Mesenchymal stem cell (in vitro differentiated cells and primary cell): ENCODE results near the gene DEPDC1. TPM values are rescaled to one million over a fixed set of nuclear protein-coding genes. Genes with fewer than 3 reads are reported as not detected.

ENCODE experiments used
- DNase-seq: peaks from one replicate; pipeline ENCODE4 v3.0.0-alpha.2; 2013
- H2AFZ ChIP-seq: one replicate; pipeline ENCODE4 v1.6.1; 2013; ENCODE audit warnings: low read depth, mild to moderate bottlenecking, control low read depth, inconsistent platforms, low read length, moderate library complexity
- H2AK5ac ChIP-seq: 2 replicates; pipeline ENCODE4 v1.6.1; 2013; ENCODE audit warnings: low read length, moderate library complexity, mild to moderate bottlenecking, inconsistent platforms; ENCODE audit not compliant: severe bottlenecking
- H2BK120ac ChIP-seq: one replicate; pipeline ENCODE4 v1.6.1; 2013; ENCODE audit warnings: low read depth, mild to moderate bottlenecking, inconsistent platforms, low read length, moderate library complexity
- H2BK12ac ChIP-seq, 2 experiments: one replicate each; pipeline ENCODE4 v1.6.1; 2013; ENCODE audit warnings: inconsistent platforms in 2 of 2, low read length in 2 of 2, mild to moderate bottlenecking in 2 of 2, moderate library complexity in 2 of 2, control low read depth in 1 of 2
- H2BK15ac ChIP-seq: one replicate; pipeline ENCODE4 v1.6.1; 2013; ENCODE audit warnings: mild to moderate bottlenecking, low read depth, inconsistent platforms; ENCODE audit not compliant: poor library complexity, severe bottlenecking
- H2BK5ac ChIP-seq: 2 replicates; pipeline ENCODE4 v1.6.1; 2013; ENCODE audit warnings: low read depth, mild to moderate bottlenecking, low read length, control low read depth, inconsistent platforms; ENCODE audit not compliant: poor library complexity, severe bottlenecking
- H3K14ac ChIP-seq, 2 experiments: one replicate each; pipeline ENCODE4 v1.6.1; 2013; ENCODE audit warnings: inconsistent platforms in 2 of 2, low read length in 2 of 2, control low read depth in 1 of 2, mild to moderate bottlenecking in 1 of 2, moderate library complexity in 1 of 2
- H3K18ac ChIP-seq, 2 experiments: one replicate each; pipeline ENCODE4 v1.6.1; 2013; ENCODE audit warnings: inconsistent platforms in 2 of 2, low read length in 2 of 2, control low read depth in 1 of 2, low read depth in 1 of 2, mild to moderate bottlenecking in 1 of 2
- H3K23ac ChIP-seq, 2 experiments: one replicate each; pipeline ENCODE4 v1.6.1; 2013; ENCODE audit warnings: inconsistent platforms in 2 of 2, low read length in 2 of 2, mild to moderate bottlenecking in 2 of 2, moderate library complexity in 2 of 2, control low read depth in 1 of 2
- H3K27ac ChIP-seq: 2 replicates; pipeline ENCODE4 v1.5.1; 2013; ENCODE audit warnings: mild to moderate bottlenecking, moderate library complexity, low read length, control low read depth, inconsistent platforms; ENCODE audit not compliant: poor library complexity, severe bottlenecking
- H3K27me3 ChIP-seq, 2 experiments: 2 replicates each; pipeline versions ENCODE4 v1.6.1 to v1.7.0; 2013; ENCODE audit warnings: low read length in 2 of 2, mild to moderate bottlenecking in 2 of 2, moderate library complexity in 2 of 2, control low read depth in 1 of 2, inconsistent platforms in 1 of 2; ENCODE audit not compliant: control insufficient read depth in 1 of 2, insufficient read depth in 1 of 2
- H3K36me3 ChIP-seq, 2 experiments: 2 replicates each; pipeline versions ENCODE4 v1.6.1 to v1.7.0; 2013; ENCODE audit warnings: low read length in 2 of 2, control low read depth in 1 of 2, inconsistent platforms in 1 of 2, low read depth in 1 of 2, mild to moderate bottlenecking in 1 of 2; ENCODE audit not compliant: insufficient read depth in 2 of 2, control insufficient read depth in 1 of 2
- H3K4ac ChIP-seq, 2 experiments: one replicate each; pipeline ENCODE4 v1.6.1; 2013; ENCODE audit warnings: inconsistent platforms in 2 of 2, low read length in 2 of 2, mild to moderate bottlenecking in 2 of 2, moderate library complexity in 2 of 2, control low read depth in 1 of 2, low read depth in 1 of 2
- H3K4me1 ChIP-seq: 2 replicates; pipeline ENCODE4 v1.6.1; 2013; ENCODE audit warnings: low read depth, low read length, control low read depth; ENCODE audit not compliant: control insufficient read depth, insufficient read depth
- H3K4me2 ChIP-seq: 2 replicates; pipeline ENCODE4 v1.6.1; 2013; ENCODE audit warnings: low read length, mild to moderate bottlenecking, inconsistent platforms; ENCODE audit not compliant: poor library complexity, severe bottlenecking
- H3K4me3 ChIP-seq, 2 experiments: 2 replicates each; pipeline versions ENCODE4 v1.5.1 to v1.7.0; 2013; ENCODE audit warnings: low read length in 2 of 2, mild to moderate bottlenecking in 2 of 2, control low read depth in 1 of 2, low read depth in 1 of 2; ENCODE audit not compliant: insufficient read depth in 1 of 2
- H3K79me1 ChIP-seq: replicated peaks from 2 replicates; pipeline ENCODE4 v1.6.1; 2013; ENCODE audit warnings: mild to moderate bottlenecking, control low read depth, low read length, inconsistent platforms; ENCODE audit not compliant: poor library complexity, severe bottlenecking
- H3K9ac ChIP-seq: 2 replicates; pipeline ENCODE4 v1.7.0; 2013; ENCODE audit warnings: mild to moderate bottlenecking, low read length, moderate library complexity
- H3K9me3 ChIP-seq: 2 replicates; pipeline ENCODE4 v1.7.0; 2013; ENCODE audit warnings: mild to moderate bottlenecking, low read length; ENCODE audit not compliant: control insufficient read depth
- H4K8ac ChIP-seq: one replicate; pipeline ENCODE4 v1.6.1; 2013; ENCODE audit warnings: inconsistent platforms, mild to moderate bottlenecking, low read length, moderate library complexity
- H4K91ac ChIP-seq: one replicate; pipeline ENCODE4 v1.6.1; 2013; ENCODE audit warnings: mild to moderate bottlenecking, low read length, inconsistent platforms
- WGBS: methylation state at CpG from one replicate; pipeline ENCODE4 v1.1.7; 2013; ENCODE audit warnings: mixed read lengths; 5-methylcytosine and 5-hydroxymethylcytosine counted together
- polyA plus RNA-seq, 2 experiments: library from polyadenylated mRNA; stranded (reverse); fragments of 200-250 nt; gene quantifications; one replicate each; pipeline ENCODE4 v1.2.3, GENCODE V29; 2013

DEPDC1 gene, protein sequence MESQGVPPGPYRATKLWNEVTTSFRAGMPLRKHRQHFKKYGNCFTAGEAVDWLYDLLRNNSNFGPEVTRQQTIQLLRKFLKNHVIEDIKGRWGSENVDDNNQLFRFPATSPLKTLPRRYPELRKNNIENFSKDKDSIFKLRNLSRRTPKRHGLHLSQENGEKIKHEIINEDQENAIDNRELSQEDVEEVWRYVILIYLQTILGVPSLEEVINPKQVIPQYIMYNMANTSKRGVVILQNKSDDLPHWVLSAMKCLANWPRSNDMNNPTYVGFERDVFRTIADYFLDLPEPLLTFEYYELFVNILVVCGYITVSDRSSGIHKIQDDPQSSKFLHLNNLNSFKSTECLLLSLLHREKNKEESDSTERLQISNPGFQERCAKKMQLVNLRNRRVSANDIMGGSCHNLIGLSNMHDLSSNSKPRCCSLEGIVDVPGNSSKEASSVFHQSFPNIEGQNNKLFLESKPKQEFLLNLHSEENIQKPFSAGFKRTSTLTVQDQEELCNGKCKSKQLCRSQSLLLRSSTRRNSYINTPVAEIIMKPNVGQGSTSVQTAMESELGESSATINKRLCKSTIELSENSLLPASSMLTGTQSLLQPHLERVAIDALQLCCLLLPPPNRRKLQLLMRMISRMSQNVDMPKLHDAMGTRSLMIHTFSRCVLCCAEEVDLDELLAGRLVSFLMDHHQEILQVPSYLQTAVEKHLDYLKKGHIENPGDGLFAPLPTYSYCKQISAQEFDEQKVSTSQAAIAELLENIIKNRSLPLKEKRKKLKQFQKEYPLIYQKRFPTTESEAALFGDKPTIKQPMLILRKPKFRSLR
- 3.1 TPM for polyA plus RNA-seq (2013, experiment 1 of 2)
- 3.9 TPM for polyA plus RNA-seq (2013, experiment 2 of 2)

DNA sequence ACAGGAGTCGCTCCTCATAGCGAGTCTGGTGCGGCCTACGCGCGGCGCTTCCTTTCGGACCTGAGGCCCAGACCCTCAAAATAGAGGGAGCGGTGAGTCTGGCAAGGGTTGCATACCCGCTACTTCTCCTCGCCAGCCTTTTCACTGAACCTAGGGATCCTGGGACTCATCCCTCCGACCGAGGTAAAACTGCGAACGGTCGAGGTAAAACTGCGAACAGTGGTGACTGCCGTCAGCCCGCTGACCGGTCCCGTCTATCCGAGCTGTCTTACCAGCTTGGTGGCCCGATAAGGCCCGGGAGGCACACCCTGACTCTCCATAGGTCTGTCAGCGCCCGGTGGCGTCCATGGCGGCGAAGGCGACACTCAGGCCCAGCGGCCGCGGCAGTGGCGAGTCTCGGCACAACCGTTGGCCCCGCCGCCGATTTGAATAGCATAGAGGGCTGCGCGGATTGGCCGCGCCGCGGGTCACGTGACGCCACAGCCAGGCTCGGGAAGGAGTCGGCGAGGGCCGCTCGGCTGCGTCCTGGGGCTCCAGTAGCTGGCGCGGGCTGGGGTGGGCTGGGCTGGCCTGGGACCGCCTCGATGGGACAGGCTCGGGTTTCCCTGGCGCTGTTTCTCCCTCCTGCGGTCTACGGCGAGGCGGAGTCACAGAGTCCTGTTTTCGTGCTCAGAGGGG is at the start of gene DEPDC1:
Gene DEPDC1 (minus strand): TSS at position 403 of the 678 bp plus-strand sequence. CDS start 83 bp downstream, at position 320.
- under 1% methylated on average over 64 of the region's 64 CpGs for WGBS
- no peaks in the 10 kb centered on the region for H3K36me3 ChIP-seq
- H3K79me1 ChIP-seq, result peaks cover 7% of the 10 kb centered on the region
- no peak within 1 kb of the TSS for H3K14ac ChIP-seq
- no peak within 1 kb of the TSS for H2BK5ac ChIP-seq
- H3K18ac ChIP-seq, result no peak within 1 kb of the TSS
- no peak within 1 kb of the TSS for H2BK12ac ChIP-seq
- H2BK120ac ChIP-seq, result no peak within 1 kb of the TSS
- peak within 1 kb of the TSS; percentile 12 for H4K8ac ChIP-seq
- peak within 1 kb of the TSS; percentile 88 for H3K9ac ChIP-seq
- H3K4ac ChIP-seq, result no peak within 1 kb of the TSS
- H3K4me1 ChIP-seq, result no peaks in the 10 kb centered on the region
- H3K4me2 ChIP-seq, result peak within 1 kb of the TSS; percentile 93
- no peak within 1 kb of the TSS for H3K23ac ChIP-seq
- peak within 1 kb of the TSS; percentile 85 for H2AFZ ChIP-seq
- H3K9me3 ChIP-seq, result no peaks in the 10 kb centered on the region
- H2BK15ac ChIP-seq, result peak within 1 kb of the TSS; percentile 6
- no peak within 1 kb of the TSS for H4K91ac ChIP-seq
- H3K4me3 ChIP-seq, result peak within 1 kb of the TSS; percentile 70 to 99
- DNase-seq, result peak; percentile 96
- H3K27me3 ChIP-seq, result no peaks in the 10 kb centered on the region
- no peak within 1 kb of the TSS for H2AK5ac ChIP-seq
- no peak within 1 kb of the TSS for H3K27ac ChIP-seq

DNA sequence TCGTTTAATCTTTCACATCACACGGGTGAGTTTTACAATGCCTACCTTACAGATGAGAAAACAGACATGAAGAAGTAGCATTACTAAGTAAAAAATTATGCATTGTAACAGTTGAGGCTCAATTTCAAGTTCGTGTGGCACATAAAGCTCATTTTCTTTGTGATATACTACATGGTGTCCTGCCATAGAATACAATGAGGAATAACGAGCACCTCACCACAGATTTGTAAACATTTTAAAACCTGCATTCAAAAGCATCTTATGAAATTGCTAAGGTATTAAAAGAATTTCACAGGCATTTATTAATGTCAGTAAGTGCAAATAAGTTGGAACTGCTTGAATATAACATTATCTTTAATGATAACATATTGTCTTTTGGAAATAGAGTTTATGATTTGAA is 47.8 kb upstream of the DEPDC1 start:
- Histone ChIP-seq H3K27ac (no peak overlapping the region), H3K9ac (no peak overlapping the region), H2AK5ac (no peak overlapping the region), H2BK120ac (no peak overlapping the region), H3K36me3 (no peaks in the 10 kb centered on the region), H4K91ac (no peak overlapping the region), H3K4me3 (no peak overlapping the region), H2BK12ac (no peak overlapping the region), H3K14ac (no peak overlapping the region), H3K23ac (no peak overlapping the region), H3K27me3 (no peaks in the 10 kb centered on the region), H2AFZ (no peak overlapping the region), H3K18ac (no peak overlapping the region), H3K79me1 (no peaks in the 10 kb centered on the region), H2BK5ac (no peak overlapping the region), H3K4me2 (no peak overlapping the region), H4K8ac (no peak overlapping the region), H3K4ac (no peak overlapping the region), H2BK15ac (no peak overlapping the region), H3K9me3 (peaks cover 3% of the 10 kb centered on the region), H3K4me1 (no peaks in the 10 kb centered on the region)
- 100% methylated on average over 2 of the region's 4 CpGs for WGBS
- DNase-seq, result no peak

DNA sequence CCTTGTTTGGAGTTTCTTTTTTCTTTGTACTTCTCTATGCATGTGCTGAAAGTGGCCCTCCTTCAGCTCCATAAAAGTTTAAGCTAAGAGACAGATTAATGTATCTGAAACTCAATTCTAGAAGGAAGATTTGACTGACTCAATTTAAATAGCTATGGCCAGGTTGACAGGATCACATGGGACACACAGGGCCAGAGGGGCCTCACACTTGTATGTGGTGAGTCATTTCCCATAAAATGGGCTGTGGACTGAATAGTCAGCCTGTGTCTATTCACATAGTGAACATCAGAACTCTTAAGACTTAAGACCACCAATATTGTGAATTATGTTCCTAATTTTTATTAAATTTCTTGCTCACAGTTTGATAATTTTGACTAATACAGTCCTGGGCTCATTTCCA is 45.7 kb upstream of the DEPDC1 start:
- no peak overlapping the region for H2BK12ac ChIP-seq
- no peak overlapping the region for H2BK120ac ChIP-seq
- no peak overlapping the region for H2BK15ac ChIP-seq
- peak; percentile 21 for DNase-seq
- no peak overlapping the region for H3K4ac ChIP-seq
- H3K14ac ChIP-seq, result no peak overlapping the region
- no peaks in the 10 kb centered on the region for H3K79me1 ChIP-seq
- no peak overlapping the region for H3K18ac ChIP-seq
- no peak overlapping the region for H2BK5ac ChIP-seq
- H4K8ac ChIP-seq, result no peak overlapping the region
- no peak overlapping the region for H2AFZ ChIP-seq
- no peak overlapping the region for H4K91ac ChIP-seq
- no peak overlapping the region for H3K9ac ChIP-seq
- no peaks in the 10 kb centered on the region for H3K4me1 ChIP-seq
- no peaks in the 10 kb centered on the region for H3K9me3 ChIP-seq
- H3K27ac ChIP-seq, result no peak overlapping the region
- no peak overlapping the region for H3K23ac ChIP-seq
- H3K4me2 ChIP-seq, result no peak overlapping the region
- no peak overlapping the region for H2AK5ac ChIP-seq
- H3K4me3 ChIP-seq, result no peak overlapping the region
- H3K36me3 ChIP-seq, result no peaks in the 10 kb centered on the region
- no peaks in the 10 kb centered on the region for H3K27me3 ChIP-seq

DNA sequence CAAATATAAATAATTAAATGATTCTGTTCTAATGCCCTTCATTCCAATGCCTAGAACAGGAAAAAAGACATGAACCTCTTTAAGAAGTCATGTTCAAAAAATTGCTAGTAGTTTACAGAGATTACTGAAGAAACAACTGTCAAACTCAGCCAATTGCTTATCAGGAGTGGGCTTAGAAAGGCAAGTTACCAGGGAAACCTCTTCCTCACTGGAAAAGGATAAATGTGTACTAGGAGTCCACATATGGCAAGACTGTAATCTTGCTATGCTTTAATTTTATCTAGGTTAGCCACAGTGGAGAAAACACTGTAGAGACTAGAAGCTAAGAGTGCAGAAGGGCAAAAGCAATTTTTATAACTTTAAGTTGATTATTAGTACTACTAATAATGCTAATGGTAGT is 42.1 kb upstream of the DEPDC1 start:
- Histone ChIP-seq H2BK120ac (no peak overlapping the region), H3K27me3 (no peaks in the 10 kb centered on the region), H2AK5ac (no peak overlapping the region), H3K4me1 (no peaks in the 10 kb centered on the region), H3K4me3 (no peak overlapping the region), H2BK5ac (no peak overlapping the region), H2AFZ (no peak overlapping the region), H4K8ac (no peak overlapping the region), H2BK15ac (no peak overlapping the region), H3K23ac (no peak overlapping the region), H3K18ac (no peak overlapping the region), H3K9me3 (no peaks in the 10 kb centered on the region), H3K4ac (no peak overlapping the region), H3K4me2 (no peak overlapping the region), H4K91ac (no peak overlapping the region), H3K79me1 (no peaks in the 10 kb centered on the region), H3K14ac (no peak overlapping the region), H3K36me3 (no peaks in the 10 kb centered on the region), H2BK12ac (no peak overlapping the region), H3K9ac (no peak overlapping the region), H3K27ac (no peak overlapping the region)
- DNase-seq, result no peak
